NCI-H2029 treated with DMSO at 0.1 percent for 48 hours (cell line): ENCODE data around the gene STK35.
"Not testable (repeated sequence)": the region's sequence is repeated elsewhere in the genome, so short reads cannot be mapped to it uniquely, and the experiment has no call there.

Experiments
- DNase-seq: peaks from one replicate; lab custom pipeline; 2025; lab: John Stamatoyannopoulos, UW

Gene STK35

GRCh38 chr20:2156666-2157624, 55.3 kb downstream of the STK35 start:
- DNase-seq = no peak

DNA sequence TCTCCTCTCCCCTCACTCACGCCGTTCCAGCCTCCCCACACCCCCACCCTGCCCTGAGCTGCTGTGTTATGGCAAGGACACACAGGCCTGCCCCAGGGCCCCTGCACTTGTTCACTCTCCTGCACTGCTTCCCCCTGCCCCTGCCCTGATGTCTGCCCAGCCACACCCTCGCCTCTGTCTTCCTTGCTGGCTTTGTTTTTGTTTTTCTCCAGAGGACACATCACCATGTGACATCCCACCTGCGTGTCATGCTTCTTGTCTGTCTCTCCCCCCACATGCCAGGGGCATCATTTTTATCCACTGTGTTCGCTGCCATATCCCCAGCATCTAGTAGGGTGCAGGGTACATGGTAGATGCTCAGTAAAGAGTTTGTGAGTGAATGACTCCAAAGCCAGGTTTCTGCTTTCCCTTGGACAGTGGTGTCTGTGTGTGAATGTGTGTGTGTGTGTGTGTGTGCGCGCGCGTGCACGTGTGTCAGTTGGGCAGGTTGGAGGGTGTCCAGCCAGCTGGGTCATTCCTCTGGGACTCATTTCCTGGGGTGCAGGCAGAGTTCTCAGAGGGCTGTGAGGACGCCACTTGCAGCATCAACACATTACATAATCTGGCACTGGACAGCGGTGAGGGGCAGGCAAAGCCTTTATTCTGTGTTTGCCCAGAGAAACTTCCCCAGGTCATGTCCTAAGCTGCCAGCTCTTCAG, 60.6 kb downstream of the STK35 start:
- no peak for DNase-seq

DNA sequence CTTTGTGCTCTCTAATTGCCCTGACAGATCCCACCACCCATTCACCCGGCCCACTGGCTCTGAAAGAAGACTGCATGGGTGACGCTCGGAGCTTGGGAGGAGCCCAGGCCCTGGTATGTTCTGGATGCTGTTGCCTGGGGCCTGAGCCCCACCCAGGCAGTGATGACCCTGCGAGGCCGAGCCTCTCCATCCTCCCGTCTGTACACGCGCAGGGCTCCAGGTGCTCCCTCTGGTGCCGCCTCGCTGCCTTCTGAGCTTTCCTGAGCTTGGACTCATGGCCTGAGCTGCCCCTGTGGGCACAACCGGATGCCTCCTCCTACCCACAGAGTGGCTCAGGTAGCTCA, 61.2 kb downstream of the STK35 start:
- DNase-seq = no peak

- DNase-seq = no peak
These were observed 61.7 kb downstream of the STK35 start for GRCh38 chr20:2163312-2163711.

DNA sequence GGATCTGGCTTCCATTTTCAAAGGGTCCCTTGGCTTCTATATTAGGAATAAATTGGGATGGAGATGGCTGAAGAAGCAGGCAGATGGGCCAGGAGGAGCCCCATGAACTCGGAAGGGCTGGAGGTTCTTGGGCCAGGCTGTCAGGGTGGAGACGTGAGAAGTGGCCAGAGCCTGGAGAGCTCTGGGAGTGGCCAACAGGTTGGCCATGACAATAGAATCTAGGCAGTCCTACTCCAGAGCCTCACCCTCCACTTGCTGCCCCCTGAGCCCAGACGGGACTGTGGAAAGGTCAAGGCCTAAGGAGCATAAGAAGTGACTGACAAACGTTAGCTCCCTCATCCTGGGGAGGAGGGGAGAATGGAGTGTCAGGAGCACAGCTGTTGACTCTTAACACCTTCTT, 62.1 kb downstream of the STK35 start:
- no peak for DNase-seq

DNA sequence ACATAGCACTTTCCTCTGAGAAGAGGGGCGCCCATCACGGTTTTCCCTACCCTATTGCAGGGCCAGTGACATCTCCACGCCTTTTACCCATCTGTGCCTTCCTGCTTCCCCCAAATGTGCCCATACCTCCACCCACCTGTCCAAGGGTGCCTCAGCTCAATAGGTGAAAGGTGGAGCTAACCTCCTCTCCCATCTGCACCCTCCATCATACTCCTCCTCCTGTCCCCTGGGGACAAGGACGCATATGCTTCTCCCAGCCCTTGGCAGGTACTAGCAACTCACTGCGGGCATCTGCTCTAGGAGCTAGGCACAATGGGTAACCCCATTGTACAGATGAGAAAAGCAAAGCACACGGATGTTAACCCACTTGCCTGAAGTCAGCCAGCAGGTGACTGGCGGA, 62.8 kb downstream of the STK35 start:
- DNase-seq = no peak

GRCh38 chr20:2164966-2165365, 63.3 kb downstream of the STK35 start:
- no peak for DNase-seq

- DNase-seq = no peak
These were observed 64.2 kb downstream of the STK35 start for GRCh38 chr20:2165871-2166270.

DNA sequence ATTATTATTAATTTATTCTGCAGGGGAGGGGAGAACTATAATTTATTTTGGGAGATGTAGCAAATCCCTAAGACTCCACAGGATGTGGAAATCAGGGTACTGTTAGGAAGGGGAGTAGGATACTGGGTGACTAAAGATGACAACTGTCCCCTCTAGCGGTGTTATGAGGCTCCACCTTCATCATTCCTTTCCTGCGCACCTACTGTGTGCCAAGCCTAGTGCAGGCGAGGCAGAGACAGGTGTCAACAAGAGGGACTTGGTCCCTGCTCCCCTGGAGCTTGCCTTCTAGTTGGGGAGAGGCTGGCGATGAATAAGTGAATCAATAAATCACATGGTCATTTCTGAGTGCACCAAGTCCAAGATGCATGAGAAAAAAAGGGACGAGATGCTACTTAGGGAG, 65.5 kb downstream of the STK35 start:
- no peak for DNase-seq

GRCh38 chr20:2168946-2169345, 67.3 kb downstream of the STK35 start:
- no peak for DNase-seq

DNA sequence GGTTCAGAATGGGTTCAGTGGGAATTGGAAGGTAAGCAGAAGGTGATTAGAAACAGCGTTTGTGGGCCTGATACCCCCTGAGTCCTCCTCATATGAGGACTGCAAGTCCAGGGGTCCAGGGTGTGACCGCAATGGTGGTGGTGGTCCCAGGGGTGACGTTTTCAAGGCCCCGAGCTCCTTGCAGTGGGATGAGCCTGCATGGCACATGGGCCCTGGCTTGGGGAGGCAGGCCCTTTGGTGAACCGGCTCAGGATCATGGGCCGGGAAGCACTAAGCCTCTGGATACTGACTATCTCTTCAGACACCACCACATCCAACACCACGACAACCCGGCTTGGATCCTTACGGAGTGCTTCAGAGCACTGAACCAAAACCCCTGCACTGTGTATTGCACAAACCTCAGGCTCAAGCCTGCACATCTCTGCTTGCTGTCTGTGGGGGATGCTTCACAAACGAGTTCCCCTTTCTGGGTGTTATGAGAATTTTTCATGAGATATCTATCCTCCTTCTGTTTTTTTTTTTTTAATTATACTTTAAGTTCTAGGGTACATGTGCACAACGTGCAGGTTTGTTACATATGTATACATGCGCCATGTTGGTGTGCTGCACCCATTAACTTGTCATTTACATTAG, 67.9 kb downstream of the STK35 start:
- DNase-seq = no peak

GRCh38 chr20:2170404-2170803, 68.8 kb downstream of the STK35 start:
- DNase-seq = no peak

GRCh38 chr20:2171266-2171790, 69.7 kb downstream of the STK35 start:
- no peak for DNase-seq

- DNase-seq = not testable (repeated sequence)
These were observed 70.2 kb downstream of the STK35 start for GRCh38 chr20:2171840-2172239.

DNA sequence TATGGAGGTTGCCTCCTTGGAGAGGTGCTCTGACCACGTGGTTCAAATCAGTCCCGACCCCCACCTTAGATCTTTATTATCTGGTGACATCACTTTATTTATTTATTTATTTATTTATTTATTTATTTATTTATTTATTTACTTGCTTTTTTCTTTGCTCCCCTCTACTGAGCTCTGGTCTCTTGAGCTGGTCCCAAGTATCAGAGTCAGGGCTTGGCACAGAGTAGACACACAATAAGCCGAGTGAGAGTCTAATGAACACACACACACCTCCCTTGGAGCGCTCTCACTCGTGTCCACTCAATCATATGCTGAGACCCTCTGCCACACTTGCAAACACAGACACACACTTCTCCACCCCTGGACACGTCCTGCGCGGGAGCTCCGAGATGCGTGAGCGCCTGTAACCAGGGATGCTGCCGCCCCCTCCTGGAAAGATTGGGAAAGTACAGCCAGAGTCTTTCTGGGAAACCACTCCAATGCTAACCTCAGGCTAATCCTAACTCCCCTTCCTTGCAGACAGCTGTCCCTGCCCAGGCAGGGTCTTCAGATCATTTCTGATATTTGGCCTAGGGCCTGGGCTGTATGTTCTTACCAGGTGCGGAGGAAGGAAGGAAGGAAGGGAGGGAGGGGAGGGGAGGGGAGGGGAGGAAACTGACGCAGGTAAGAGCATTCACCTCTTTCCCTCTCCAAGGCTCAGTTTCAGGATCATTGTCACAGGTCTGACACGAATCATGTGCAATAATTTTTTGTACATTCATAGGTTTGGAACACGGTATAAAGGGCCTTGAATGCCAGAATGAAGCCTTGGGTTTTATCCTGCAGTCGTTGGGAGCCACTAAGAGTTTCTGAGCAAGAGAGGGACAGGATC, 70.9 kb downstream of the STK35 start:
- DNase-seq = peak; percentile 56

GRCh38 chr20:2173186-2173585, 71.6 kb downstream of the STK35 start:
- DNase-seq = no peak

DNA sequence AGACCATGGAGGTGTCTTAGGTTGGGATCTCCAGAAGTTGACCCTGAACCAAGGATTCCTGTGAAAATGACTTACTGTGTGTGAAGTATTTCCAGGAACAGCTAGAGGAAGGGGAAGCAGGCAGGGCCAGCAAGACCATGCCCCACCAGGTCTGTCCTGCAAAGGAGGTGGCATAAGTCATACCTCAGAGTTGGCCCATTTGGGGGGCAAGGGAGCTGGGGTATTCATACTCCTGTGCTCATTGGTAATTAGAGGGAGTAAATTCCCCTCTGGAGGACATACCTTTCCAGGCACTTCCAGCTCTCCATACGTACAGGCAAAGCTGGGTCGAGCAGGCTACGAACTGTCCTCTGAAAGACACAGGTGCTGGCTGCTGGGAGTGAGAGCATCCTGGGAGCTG, 72.4 kb downstream of the STK35 start:
- DNase-seq = no peak

DNA sequence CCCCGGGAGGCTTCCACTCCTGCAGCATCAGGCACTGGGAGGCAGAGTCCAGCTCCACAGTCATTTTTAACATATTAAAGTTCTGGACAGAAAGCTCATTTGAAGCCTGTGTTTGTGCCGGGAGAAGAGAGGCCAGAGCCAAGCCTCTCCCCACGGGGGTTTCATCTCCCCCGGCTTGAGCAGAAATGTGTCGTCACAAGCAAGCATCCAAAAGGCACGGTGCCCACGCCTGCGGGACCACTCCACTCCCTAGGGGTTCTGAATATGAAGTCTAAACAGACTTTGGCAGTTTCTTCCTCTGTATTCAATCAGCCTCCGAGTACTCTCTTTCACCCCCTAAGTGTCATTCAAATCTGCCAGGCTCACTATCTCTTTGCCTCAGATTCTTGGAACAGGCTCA, 75.3 kb downstream of the STK35 start:
- no peak for DNase-seq

DNA sequence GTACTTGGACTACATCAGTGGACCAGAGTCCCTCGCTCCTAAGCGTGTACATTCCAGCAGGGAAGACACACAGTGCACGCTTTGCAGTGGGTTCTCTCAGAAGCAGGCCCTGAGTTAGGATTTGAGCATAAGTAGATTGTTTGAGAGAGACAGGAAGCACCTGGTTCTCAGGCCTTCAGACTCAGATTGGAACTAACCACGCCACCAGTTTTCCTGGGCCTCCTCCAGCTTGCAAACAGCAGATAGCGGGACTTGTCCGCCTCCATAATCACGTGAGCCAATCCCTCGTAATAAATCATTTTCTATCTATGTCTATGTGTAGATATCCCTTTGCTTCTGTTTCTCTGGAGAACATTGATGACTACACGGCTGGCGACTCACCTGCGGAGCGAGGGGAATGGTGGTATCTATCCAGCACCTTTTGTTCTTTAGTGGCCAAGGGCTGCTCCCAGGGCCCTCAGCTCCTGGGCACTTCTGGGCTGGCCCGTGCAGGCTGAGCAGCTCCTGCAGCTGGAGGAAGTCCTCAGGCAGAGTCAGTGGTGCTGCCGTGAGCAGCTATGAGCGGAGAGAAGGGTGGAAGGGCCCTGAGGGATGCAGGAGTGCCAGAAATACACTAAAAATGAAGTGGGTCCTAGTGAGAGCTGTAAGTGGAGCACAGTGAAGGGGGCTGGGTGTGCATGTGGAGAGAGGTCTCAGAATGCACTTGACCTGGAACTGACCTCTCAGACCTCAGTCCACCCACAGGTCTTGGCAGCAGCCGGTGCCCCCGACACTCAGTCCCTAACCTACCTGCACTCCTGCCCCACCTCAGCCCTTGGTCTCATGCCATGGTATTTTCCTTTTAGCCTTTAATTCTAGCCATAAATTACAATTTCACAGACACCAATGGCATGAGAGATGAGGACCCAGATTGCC, 76.9 kb downstream of the STK35 start:
- DNase-seq = peak; percentile 52

DNA sequence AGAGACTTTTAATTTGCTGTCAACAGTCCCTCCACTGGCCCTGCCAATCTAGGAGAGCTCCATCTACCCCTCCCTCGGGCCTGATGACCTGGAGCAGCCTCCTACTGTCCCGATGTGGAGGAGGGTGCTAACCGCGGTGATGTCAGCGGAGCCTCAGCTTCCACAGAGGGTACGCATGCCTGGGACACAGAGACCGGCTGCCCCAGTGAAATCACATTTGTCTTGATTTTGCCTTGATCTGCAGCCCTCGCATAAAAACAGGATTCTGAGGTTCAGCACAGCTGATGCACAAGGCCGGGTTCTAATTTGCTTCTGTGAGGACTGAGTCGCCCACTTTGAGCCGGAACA, 77.6 kb downstream of the STK35 start:
- no peak for DNase-seq

DNA sequence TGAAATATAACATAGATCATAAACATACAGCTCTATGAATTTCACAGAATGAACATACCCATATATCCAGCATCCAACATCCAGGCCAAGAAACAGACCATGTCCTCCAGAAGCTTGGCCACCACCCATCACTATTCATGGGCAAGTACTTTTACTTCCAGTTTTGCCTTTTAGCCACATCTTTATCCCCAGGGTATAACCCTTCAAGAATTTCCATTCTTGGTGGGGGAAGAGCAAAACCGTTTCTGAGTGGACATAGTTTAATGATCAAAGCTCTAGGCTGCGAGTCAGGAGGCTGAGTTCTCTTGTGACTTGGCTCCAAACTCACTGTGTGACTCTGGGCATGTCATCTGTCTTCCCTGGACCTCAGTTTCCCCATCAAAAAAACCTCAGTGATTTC, 78.3 kb downstream of the STK35 start:
- no peak for DNase-seq
